ENCODE measurements around the gene SLC12A7.

SLC12A7 gene

DNA sequence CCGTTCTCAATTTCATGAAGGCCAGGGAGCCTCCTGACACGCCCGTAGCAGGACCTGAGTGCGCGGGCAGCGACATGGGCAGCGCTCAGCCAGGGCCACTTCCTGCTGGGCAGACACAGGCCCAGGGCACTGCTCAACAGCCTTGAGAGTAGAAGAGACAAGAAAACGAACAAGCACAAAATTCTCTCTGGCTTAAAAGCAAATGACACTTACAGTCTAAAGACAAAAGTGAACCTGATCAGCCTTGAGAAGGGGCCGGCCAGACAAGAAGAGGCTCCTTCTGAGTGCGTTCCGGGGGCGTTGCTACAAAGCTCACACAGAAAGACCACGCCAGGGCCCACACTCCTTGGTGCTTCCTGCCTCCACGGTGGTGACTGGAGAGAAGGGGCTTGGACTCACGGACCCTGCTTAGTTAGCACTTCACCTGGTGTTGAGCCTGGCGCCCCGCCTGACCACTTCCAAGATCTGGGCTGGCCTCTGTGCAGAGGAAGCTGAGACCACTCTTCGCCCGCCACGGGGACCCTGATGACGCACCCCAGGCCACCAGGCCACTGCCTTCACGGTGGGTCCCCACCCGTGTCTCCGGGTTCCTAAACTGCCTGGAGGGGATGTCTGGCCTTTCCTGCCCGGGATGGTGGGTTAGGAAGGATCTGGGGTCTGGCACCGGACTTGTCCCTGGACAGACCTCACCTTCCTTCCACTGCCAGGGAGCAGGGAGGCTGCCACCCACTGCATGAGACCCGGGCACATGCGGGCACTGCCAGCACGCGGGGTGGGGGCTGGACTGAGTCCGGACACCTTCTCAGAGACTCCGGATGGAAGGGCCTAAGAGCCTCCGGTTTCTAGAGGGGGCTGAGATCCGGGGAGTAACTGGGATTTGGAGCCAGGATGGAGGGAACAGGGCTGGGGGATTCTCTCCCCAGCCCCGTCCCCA is 1.3 kb downstream of the SLC12A7 start:
- peaks cover 0 to 15% (median 0%) of the 10 kb centered on the region in 4 experiments for H3K36me3 ChIP-seq (ENCODE audit: control insufficient read depth in 4 of 4, insufficient read depth in 4 of 4, low read length in 3 of 4)
- DNase-seq: peak in 1 of 3 donors; percentile 21
- peak overlapping the region; percentile 40 to 81 for H3K27ac ChIP-seq (ENCODE audit: insufficient read depth in 1 of 2, low read depth in 1 of 2, low read length in 2 of 2, poor library complexity in 1 of 2, severe bottlenecking in 2 of 2)

DNA sequence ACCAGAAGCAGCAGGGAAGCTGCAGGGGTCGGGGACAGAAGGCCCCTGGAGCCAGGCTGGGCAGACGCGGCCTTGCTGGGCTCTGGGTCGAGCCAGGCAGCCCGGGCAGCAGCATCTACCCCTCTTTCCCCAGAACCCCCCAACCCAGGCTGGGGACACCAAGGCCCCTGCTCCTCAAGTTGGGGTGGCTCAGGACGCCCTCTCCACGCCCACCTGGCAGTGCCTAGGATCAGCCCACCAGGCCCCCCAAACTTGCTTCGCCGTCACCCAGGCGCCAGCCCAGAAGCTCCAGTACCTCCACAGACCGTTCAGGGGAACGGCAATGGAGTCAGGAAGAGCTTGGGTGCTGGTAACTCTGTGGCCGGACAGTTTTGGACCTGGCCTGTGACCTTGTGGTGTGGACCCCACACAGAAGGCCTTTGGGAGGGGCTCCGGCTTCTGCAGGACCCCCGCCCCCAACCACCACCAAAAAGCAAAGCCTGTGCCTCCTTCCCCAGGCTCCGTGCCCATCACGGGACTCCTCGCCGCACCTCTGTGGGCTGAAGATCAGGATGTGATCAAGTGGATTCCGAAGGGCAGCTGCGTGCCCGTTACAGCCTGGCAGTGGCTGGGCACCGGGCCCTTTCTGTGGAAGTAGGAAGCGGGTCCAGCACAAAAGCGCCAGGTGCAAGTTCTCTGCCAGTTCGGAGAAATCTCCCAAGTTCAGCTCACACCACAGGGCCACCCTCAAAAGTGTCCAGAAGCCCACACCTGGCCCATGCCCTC is 2.1 kb downstream of the SLC12A7 start:
- Histone ChIP-seq H3K4me3 (ENCODE audit: control insufficient read depth in 1 of 7, extremely low read depth in 1 of 7, insufficient read depth in 4 of 7, low read depth in 2 of 7, low read length in 6 of 7) (peak overlapping the region in 5 of 7 experiments; percentile 43 to 87 (median 81)), H3K9me3 (ENCODE audit: control extremely low read depth in 1 of 5, control insufficient read depth in 4 of 5, insufficient read depth in 2 of 5, low read depth in 1 of 5, low read length in 4 of 5) (no peaks in the 10 kb centered on the region), H3K4me1 (ENCODE audit: control extremely low read depth in 1 of 4, control insufficient read depth in 4 of 4, insufficient read depth in 4 of 4, low read length in 3 of 4) (peaks cover 2 to 78% (median 72%) of the 10 kb centered on the region in 4 experiments), H3K27ac (ENCODE audit: insufficient read depth in 1 of 2, low read depth in 1 of 2, low read length in 2 of 2, poor library complexity in 1 of 2, severe bottlenecking in 2 of 2) (peak overlapping the region in 1 of 2 experiments; percentile 94), H3K27me3 (replicated peaks in 2 of 5; ENCODE audit: control insufficient read depth in 4 of 5, insufficient read depth in 5 of 5, low read length in 4 of 5) (no peaks in the 10 kb centered on the region), H3K36me3 (ENCODE audit: control insufficient read depth in 4 of 4, insufficient read depth in 4 of 4, low read length in 3 of 4) (peaks cover 0 to 15% (median 0%) of the 10 kb centered on the region in 4 experiments)
- no peak for DNase-seq
- ChIA-PET POLR2A (no interaction called here), CTCF (interaction anchor here (0.9 to 1.4 kb wide), 2 partner anchors 29 to 30 kb away, joined by 3 read pairs; no protein-coding TSS in a partner anchor)
- WGBS (ENCODE audit: insufficient coverage): 89% methylated on average over 22 of the region's 26 CpGs

More for the DNA sequence above, 1.3 kb downstream of the SLC12A7 start:
- H3K4me1 ChIP-seq (ENCODE audit: control extremely low read depth in 1 of 4, control insufficient read depth in 4 of 4, insufficient read depth in 4 of 4, low read length in 3 of 4): peaks cover 2 to 70% (median 66%) of the 10 kb centered on the region in 4 experiments
- H3K27me3 ChIP-seq (replicated peaks in 2 of 5; ENCODE audit: control insufficient read depth in 4 of 5, insufficient read depth in 5 of 5, low read length in 4 of 5): no peaks in the 10 kb centered on the region
- H3K9me3 ChIP-seq (ENCODE audit: control extremely low read depth in 1 of 5, control insufficient read depth in 4 of 5, insufficient read depth in 2 of 5, low read depth in 1 of 5, low read length in 4 of 5): no peaks in the 10 kb centered on the region
- ChIA-PET POLR2A (interaction anchor here (0.6 kb wide), 1 partner anchor 535 kb away, joined by 3 read pairs; no protein-coding TSS in a partner anchor), CTCF (interaction anchor here (1.4 kb wide), 1 partner anchor 30 kb away, joined by 3 read pairs; no protein-coding TSS in a partner anchor)
- H3K4me3 ChIP-seq (ENCODE audit: control insufficient read depth in 1 of 7, extremely low read depth in 1 of 7, insufficient read depth in 4 of 7, low read depth in 2 of 7, low read length in 6 of 7): peak overlapping the region; percentile 54 to 88 (median 81)
- 64% methylated on average over 27 of the region's 35 CpGs for WGBS (ENCODE audit: insufficient coverage)

DNA sequence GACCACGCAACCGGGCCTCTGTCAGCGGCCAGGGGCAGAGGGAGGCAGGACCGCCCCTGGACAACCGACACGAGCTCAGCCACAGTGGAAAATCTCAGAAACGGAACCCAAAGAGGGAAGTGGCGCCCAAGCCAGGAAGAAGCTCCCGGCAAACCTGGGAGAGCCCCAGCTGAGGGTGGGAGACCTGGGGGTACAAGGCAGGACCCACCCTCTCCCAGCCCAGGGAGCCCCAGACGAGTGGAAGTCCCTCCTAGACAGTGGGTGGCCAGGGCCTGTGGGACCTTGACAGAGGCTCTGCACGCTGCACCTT is 3.0 kb downstream of the SLC12A7 start:
- peak overlapping the region in 1 of 2 experiments; percentile 94 for H3K27ac ChIP-seq (ENCODE audit: insufficient read depth in 1 of 2, low read depth in 1 of 2, low read length in 2 of 2, poor library complexity in 1 of 2, severe bottlenecking in 2 of 2)
- WGBS (ENCODE audit: insufficient coverage): 15% methylated on average over 11 of the region's 11 CpGs
- peaks cover 0 to 15% (median 0%) of the 10 kb centered on the region in 4 experiments for H3K36me3 ChIP-seq (ENCODE audit: control insufficient read depth in 4 of 4, insufficient read depth in 4 of 4, low read length in 3 of 4)
- peak overlapping the region in 5 of 7 experiments; percentile 27 to 87 (median 56) for H3K4me3 ChIP-seq (ENCODE audit: control insufficient read depth in 1 of 7, extremely low read depth in 1 of 7, insufficient read depth in 4 of 7, low read depth in 2 of 7, low read length in 6 of 7)
- ChIA-PET POLR2A (no interaction called here), CTCF (interaction anchor here (0.7 to 2.3 kb wide), 5 partner anchors 21 to 57 kb away, joined by 3 to 11 read pairs (median 3); no protein-coding TSS in a partner anchor)
- peak in 1 of 3 donors; percentile 22 for DNase-seq
- H3K9me3 ChIP-seq (ENCODE audit: control extremely low read depth in 1 of 5, control insufficient read depth in 4 of 5, insufficient read depth in 2 of 5, low read depth in 1 of 5, low read length in 4 of 5): no peaks in the 10 kb centered on the region
- H3K4me1 ChIP-seq (ENCODE audit: control extremely low read depth in 1 of 4, control insufficient read depth in 4 of 4, insufficient read depth in 4 of 4, low read length in 3 of 4): peaks cover 2 to 87% (median 81%) of the 10 kb centered on the region in 4 experiments
- H3K27me3 ChIP-seq (replicated peaks in 2 of 5; ENCODE audit: control insufficient read depth in 4 of 5, insufficient read depth in 5 of 5, low read length in 4 of 5): no peaks in the 10 kb centered on the region

DNA sequence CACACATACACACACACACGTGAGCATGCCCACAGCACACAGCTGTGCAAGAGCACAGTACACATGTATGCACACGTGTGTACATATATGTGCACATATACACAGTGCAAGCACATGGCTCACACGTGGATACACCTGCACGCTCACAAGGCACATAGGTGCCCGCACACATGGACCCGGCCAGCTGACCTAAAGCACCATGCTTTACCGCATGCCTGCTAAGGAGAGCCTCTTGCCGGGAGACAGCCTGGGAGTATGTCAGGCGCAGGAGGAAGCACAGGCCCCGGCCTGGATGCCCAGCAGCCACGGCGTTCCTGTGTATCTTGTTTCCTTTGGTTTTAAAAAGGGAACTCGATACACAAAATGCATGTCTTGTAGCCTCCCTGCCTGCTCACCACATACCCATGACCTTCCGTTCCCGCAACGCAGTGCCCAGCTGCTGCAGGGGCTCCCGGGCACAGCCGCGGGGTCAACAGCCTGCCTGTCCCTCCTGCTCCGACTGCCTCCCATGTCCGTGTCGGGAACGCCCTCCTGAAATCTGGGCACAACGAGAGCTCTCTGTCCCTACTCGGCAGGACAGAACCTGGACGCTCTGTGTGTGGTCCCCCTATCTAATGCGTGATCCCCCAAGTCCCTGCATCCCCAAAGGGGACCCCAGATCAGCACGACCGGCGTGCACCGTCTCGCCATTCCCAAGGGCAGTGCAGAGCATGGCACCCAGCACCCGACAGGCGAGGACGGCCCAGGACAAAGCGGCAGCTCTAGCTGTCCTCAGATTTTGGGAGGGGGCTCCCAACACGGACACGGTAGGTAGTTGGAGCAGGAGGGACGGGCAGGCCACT is 3.6 kb downstream of the SLC12A7 start:
- peaks cover 0 to 18% (median 0%) of the 10 kb centered on the region in 4 experiments for H3K36me3 ChIP-seq (ENCODE audit: control insufficient read depth in 4 of 4, insufficient read depth in 4 of 4, low read length in 3 of 4)
- H3K4me1 ChIP-seq (ENCODE audit: control extremely low read depth in 1 of 4, control insufficient read depth in 4 of 4, insufficient read depth in 4 of 4, low read length in 3 of 4): peaks cover 2 to 90% (median 85%) of the 10 kb centered on the region in 4 experiments
- H3K4me3 ChIP-seq (ENCODE audit: control insufficient read depth in 1 of 7, extremely low read depth in 1 of 7, insufficient read depth in 4 of 7, low read depth in 2 of 7, low read length in 6 of 7): peak overlapping the region in 5 of 7 experiments; percentile 27 to 87 (median 56)
- CTCF ChIA-PET: interaction anchor here (0.7 to 2.3 kb wide), 5 partner anchors 21 to 57 kb away, joined by 3 to 11 read pairs (median 4); no protein-coding TSS in a partner anchor
- no peaks in the 10 kb centered on the region for H3K9me3 ChIP-seq (ENCODE audit: control extremely low read depth in 1 of 5, control insufficient read depth in 4 of 5, insufficient read depth in 2 of 5, low read depth in 1 of 5, low read length in 4 of 5)
- peak overlapping the region in 1 of 2 experiments; percentile 94 for H3K27ac ChIP-seq (ENCODE audit: insufficient read depth in 1 of 2, low read depth in 1 of 2, low read length in 2 of 2, poor library complexity in 1 of 2, severe bottlenecking in 2 of 2)
- 12% methylated on average over 39 of the region's 39 CpGs for WGBS (ENCODE audit: insufficient coverage)
- DNase-seq: peak; percentile 39 to 73 (median 69)
- POLR2A ChIA-PET: no interaction called here
- H3K27me3 ChIP-seq (replicated peaks in 2 of 5; ENCODE audit: control insufficient read depth in 4 of 5, insufficient read depth in 5 of 5, low read length in 4 of 5): no peaks in the 10 kb centered on the region

DNA sequence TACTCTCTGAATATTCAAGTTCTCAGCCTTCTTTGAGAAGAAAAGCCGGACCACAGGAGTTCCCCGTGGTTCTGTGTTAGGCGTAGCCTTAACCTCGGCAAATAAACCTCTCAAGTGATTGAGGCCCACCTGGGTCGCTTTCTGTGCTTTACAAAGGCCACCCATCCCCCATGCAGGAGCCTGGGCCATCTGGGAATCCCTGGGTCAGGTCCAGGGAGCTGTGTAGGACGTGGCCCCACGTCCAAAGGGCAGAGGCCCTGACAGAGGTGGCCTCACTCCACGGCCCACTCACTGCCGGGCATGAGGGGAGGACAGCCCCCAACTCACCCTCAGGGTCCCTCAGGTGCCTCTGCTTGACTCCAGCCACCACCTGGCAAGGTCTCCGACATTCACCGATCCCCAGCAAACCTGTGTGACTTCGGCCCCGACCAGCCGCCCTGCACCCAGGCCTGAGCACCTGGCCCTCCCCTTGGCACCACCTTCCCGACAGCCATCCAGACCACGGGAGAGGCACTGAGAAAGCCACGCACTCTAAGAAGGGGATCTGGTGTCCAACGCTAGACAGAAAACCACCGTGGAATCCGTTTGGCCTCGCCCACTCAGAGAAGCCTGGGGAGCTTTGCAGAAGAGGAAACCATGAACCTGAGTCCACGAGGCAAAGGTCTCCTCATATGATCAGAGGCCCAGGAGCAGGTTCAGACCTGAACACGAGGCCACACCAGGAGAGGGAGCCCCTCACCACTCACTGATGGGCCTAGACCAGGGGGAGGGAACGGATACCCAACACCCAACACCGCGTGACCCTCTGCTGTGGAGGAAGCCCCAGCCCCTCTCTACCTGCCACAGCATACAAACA is 4.5 kb downstream of the SLC12A7 start:
- Histone ChIP-seq H3K27ac (ENCODE audit: insufficient read depth in 1 of 2, low read depth in 1 of 2, low read length in 2 of 2, poor library complexity in 1 of 2, severe bottlenecking in 2 of 2) (peak overlapping the region in 1 of 2 experiments; percentile 94), H3K4me3 (ENCODE audit: control insufficient read depth in 1 of 7, extremely low read depth in 1 of 7, insufficient read depth in 4 of 7, low read depth in 2 of 7, low read length in 6 of 7) (peak overlapping the region in 4 of 7 experiments; percentile 15 to 87 (median 54)), H3K4me1 (ENCODE audit: control extremely low read depth in 1 of 4, control insufficient read depth in 4 of 4, insufficient read depth in 4 of 4, low read length in 3 of 4) (peaks cover 2 to 90% (median 86%) of the 10 kb centered on the region in 4 experiments), H3K27me3 (replicated peaks in 2 of 5; ENCODE audit: control insufficient read depth in 4 of 5, insufficient read depth in 5 of 5, low read length in 4 of 5) (no peaks in the 10 kb centered on the region), H3K36me3 (ENCODE audit: control insufficient read depth in 4 of 4, insufficient read depth in 4 of 4, low read length in 3 of 4) (peaks cover 0 to 18% (median 0%) of the 10 kb centered on the region in 4 experiments), H3K9me3 (ENCODE audit: control extremely low read depth in 1 of 5, control insufficient read depth in 4 of 5, insufficient read depth in 2 of 5, low read depth in 1 of 5, low read length in 4 of 5) (no peaks in the 10 kb centered on the region)
- peak in 2 of 3 donors; percentile 35 to 71 for DNase-seq
- CTCF ChIA-PET: interaction anchor here (1.0 to 2.3 kb wide), 5 partner anchors 18 to 43 kb away, joined by 3 to 11 read pairs (median 5); no protein-coding TSS in a partner anchor
- 54% methylated on average over 19 of the region's 26 CpGs for WGBS (ENCODE audit: insufficient coverage)
- POLR2A ChIA-PET: interaction anchor here (0.6 kb wide), 1 partner anchor 612 kb away, joined by 3 read pairs; no protein-coding TSS in a partner anchor
